G401.6 (cell line): ENCODE data around the gene BABAM2.

ENCODE experiments used
- FAIRE-seq: peaks from 2 replicates; lab custom pipeline; 2012; peaks lifted over from hg19 to GRCh38; lab: Jason Lieb, UNC

The BABAM2 gene

DNA sequence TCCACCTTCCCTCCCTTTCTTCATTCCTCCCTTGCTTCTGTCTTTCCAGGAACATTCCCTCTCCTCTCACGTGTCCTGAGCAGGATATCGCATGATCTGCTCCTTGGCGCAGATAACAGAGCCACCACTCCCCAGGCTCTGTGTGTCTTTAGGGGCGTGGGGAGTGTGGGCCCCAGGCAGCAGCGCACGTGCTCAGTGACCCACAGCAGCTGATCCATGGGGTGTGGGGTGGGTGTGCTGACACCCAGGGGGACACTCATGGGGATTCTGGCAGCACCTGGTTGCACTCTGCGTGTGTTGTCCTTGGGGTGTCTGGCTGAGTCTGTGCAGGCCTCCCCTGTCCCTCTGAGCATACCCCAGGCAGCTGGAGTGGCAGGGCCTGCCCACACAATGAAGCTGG is 492.2 kb downstream of the BABAM2 start:
- FAIRE-seq, result no peak

DNA sequence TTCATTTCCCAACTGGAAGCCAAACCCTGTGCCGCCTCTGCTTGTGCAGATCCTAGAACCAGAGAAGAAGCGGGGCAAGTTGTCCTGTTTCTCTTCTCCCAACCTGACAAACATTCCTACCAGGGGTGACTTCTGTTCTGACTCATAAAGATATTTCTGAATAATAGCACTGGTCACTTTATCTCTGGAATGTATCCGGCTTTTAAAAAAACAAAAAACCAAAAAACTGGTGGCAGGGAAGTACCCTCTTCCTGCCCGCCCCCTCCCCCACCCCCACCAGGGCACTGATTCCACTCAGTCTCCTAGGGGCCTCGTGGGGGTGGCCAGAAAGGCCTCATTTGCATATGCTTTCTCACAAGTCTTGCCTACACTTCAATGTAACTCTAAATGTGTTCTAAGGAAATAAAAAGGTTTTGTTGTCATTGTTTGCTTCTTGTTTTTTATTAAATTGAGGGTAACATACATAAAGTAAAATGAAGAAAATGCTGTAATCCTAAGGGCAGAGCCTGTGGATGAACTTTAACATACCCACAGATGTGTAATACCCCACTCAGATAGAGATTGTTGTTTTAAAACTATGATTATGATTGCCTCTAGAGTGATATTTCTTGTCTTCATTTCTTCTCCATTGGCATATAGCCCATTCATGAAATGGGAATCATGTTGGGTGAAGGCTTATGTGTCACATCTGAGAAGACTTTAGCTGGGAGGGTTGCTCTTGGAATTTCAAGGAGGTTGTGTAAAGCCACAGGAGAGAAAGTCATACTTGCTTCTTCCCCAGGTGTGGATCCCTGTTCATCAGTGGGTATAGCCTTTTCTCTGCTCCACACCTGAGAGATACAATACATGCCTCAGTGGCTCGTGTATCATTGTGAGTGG is 496.8 kb downstream of the BABAM2 start:
- no peak for FAIRE-seq
